DOHH2 (cell line): ENCODE measurements around the gene DLD.
"Not testable (repeated sequence)": the region's sequence is repeated elsewhere in the genome, so short reads cannot be mapped to it uniquely, and the experiment has no call there.

Experiments
- H3F3A ChIP-seq: fragments of 200-600 bp; sonication (generic), shearing (Covaris generic); 2 replicates; pipeline ENCODE4 v1.6.0; 2016; ENCODE audit warnings: antibody characterized with exemption, mild to moderate bottlenecking; ENCODE audit not compliant: control insufficient read depth, insufficient read depth
- H3K27ac ChIP-seq: fragments of 200-600 bp; sonication (generic); 2 replicates; pipeline ENCODE4 v1.5.1; 2014; ENCODE audit warnings: low read depth, mild to moderate bottlenecking, low read length, moderate library complexity
- H3K27me3 ChIP-seq: fragments of 200-600 bp; sonication (generic); 2 replicates; pipeline ENCODE4 v1.6.1; 2014; ENCODE audit warnings: mild to moderate bottlenecking, low read length, mixed read lengths; ENCODE audit not compliant: control insufficient read depth
- H3K36me3 ChIP-seq: fragments of 200-600 bp; sonication (generic); 2 replicates; pipeline ENCODE4 v1.6.1; 2014; ENCODE audit warnings: mild to moderate bottlenecking, low read length, moderate library complexity, mixed read lengths; ENCODE audit not compliant: control insufficient read depth
- H3K4me1 ChIP-seq: fragments of 200-600 bp; sonication (generic); 2 replicates; pipeline ENCODE4 v1.6.1; 2014; ENCODE audit warnings: mild to moderate bottlenecking, low read length, mixed read lengths; ENCODE audit not compliant: control insufficient read depth
- H3K4me2 ChIP-seq: fragments of 200-600 bp; sonication (generic); 2 replicates; pipeline ENCODE4 v1.6.0; 2014; ENCODE audit warnings: mild to moderate bottlenecking, low read length, moderate library complexity
- H3K4me3 ChIP-seq: fragments of 200-600 bp; sonication (generic); 2 replicates; pipeline ENCODE4 v1.5.1; 2014; ENCODE audit warnings: mild to moderate bottlenecking, low read length, mixed read lengths
- H3K79me2 ChIP-seq: fragments of 200-600 bp; sonication (generic); 2 replicates; pipeline ENCODE4 v1.6.1; 2014; ENCODE audit warnings: mild to moderate bottlenecking, low read length, mixed read lengths; ENCODE audit not compliant: control insufficient read depth
- H3K9me2 ChIP-seq: fragments of 200-600 bp; sonication (generic); replicated peaks from 2 replicates; pipeline ENCODE4 v1.6.1; 2014; ENCODE audit warnings: mild to moderate bottlenecking, low read length, mixed read lengths; ENCODE audit not compliant: control insufficient read depth
- H3K9me3 ChIP-seq: fragments of 200-600 bp; sonication (generic); 2 replicates; pipeline ENCODE4 v1.6.1; 2014; ENCODE audit warnings: antibody characterized with exemption, low read length, mixed read lengths; ENCODE audit not compliant: control insufficient read depth, insufficient read depth
- H4K20me1 ChIP-seq: fragments of 200-600 bp; sonication (generic); 2 replicates; pipeline ENCODE4 v1.6.0; 2014; ENCODE audit warnings: low read depth, mild to moderate bottlenecking, antibody characterized with exemption, low read length, moderate library complexity; ENCODE audit not compliant: control insufficient read depth, insufficient read depth
- EZH2phosphoT487 ChIP-seq: fragments of 200-600 bp; sonication (generic); IDR thresholded peaks from 2 replicates; pipeline ENCODE4 v1.6.1; 2017; ENCODE audit warnings: borderline replicate concordance, mild to moderate bottlenecking, antibody characterized with exemption, low read length, moderate library complexity, mixed read lengths
- TF ChIP-seq, protein P1 (sequence below): fragments of 200-600 bp; sonication (generic); IDR thresholded peaks from one replicate; pipeline ENCODE4 v1.5.1; 2014; ENCODE audit warnings: antibody characterized with exemption, mild to moderate bottlenecking, low read depth, low read length; ENCODE audit not compliant: poor library complexity, severe bottlenecking

Gene DLD

DNA sequence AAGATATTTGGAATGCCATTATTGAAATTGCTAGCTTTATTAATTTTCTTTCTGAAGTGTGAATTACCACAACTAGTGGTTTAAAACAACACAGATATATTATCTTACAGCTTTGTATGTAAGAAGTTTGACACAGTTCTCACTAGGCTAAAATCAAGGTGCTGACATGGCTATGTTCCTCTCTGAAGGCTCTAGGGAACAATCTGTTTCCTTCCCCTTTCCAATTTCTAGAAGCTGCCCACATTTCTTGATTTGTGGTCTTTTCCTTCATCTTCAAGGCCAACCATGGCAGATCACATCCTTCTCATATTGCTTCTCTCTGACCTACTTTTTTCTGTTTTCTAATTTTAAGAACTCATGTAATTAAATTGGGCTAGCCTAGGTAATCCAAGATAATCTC lies 44.7 kb upstream of the DLD start:
- no peak overlapping the region for H3K27ac ChIP-seq
- H3K36me3 ChIP-seq = no peaks in the 10 kb centered on the region
- TF ChIP-seq EZH2phosphoT487 = no peak
- TF ChIP-seq, protein P1, sequence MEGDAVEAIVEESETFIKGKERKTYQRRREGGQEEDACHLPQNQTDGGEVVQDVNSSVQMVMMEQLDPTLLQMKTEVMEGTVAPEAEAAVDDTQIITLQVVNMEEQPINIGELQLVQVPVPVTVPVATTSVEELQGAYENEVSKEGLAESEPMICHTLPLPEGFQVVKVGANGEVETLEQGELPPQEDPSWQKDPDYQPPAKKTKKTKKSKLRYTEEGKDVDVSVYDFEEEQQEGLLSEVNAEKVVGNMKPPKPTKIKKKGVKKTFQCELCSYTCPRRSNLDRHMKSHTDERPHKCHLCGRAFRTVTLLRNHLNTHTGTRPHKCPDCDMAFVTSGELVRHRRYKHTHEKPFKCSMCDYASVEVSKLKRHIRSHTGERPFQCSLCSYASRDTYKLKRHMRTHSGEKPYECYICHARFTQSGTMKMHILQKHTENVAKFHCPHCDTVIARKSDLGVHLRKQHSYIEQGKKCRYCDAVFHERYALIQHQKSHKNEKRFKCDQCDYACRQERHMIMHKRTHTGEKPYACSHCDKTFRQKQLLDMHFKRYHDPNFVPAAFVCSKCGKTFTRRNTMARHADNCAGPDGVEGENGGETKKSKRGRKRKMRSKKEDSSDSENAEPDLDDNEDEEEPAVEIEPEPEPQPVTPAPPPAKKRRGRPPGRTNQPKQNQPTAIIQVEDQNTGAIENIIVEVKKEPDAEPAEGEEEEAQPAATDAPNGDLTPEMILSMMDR = no peak
- no peaks in the 10 kb centered on the region for H3K9me2 ChIP-seq
- no peak overlapping the region for H3K4me2 ChIP-seq
- H4K20me1 ChIP-seq = no peaks in the 10 kb centered on the region
- H3K27me3 ChIP-seq = 0 out of 2 replicates have a peak, but pooled peaks cover 5% of the 10 kb centered on the region
- no peaks in the 10 kb centered on the region for H3F3A ChIP-seq
- no peaks in the 10 kb centered on the region for H3K79me2 ChIP-seq
- H3K4me3 ChIP-seq = no peak overlapping the region
- no peaks in the 10 kb centered on the region for H3K4me1 ChIP-seq
- no peaks in the 10 kb centered on the region for H3K9me3 ChIP-seq

DNA sequence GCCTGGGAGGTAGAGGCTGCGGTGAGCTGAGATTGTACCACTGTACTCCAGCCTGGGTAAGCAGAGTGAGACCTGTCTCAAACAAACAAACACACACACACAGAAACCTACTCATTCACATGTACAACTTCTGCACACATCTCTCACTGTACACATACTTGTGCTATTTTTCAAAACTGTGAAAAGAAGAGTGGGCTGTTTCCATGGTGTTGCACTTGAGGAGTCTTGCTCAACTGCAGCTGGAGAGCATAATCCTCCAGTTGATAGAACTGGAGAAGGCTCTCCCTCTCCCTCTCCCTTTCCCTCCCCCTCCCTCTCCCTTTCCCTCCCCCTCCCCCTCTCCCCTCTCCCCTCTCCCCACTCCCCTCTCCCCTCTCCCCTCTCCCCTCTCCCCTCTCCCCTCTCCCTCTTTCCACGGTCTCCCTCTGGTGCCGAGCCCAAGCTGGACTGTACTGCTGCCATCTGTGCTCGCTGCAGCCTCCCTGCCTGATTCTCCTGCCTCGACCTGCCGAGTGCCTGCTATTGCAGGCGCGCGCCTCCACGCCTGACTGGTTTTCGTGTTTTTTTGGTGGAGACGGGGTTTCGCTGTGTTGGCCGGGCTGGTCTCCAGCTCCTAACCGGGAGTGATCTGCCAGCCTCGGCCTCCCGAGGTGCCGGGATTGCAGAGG lies 43.7 kb upstream of the DLD start:
- peaks cover 9% of the 10 kb centered on the region; the same call in 1 of the 2 replicates for H3K27me3 ChIP-seq
- TF ChIP-seq, protein P1 = no peak
- no peak for TF ChIP-seq EZH2phosphoT487
- H3K79me2 ChIP-seq = no peaks in the 10 kb centered on the region
- H4K20me1 ChIP-seq = no peaks in the 10 kb centered on the region
- H3K4me2 ChIP-seq = no peak overlapping the region
- H3K4me1 ChIP-seq = no peaks in the 10 kb centered on the region
- H3K36me3 ChIP-seq = no peaks in the 10 kb centered on the region
- H3K9me2 ChIP-seq = no peaks in the 10 kb centered on the region
- no peaks in the 10 kb centered on the region for H3F3A ChIP-seq
- H3K27ac ChIP-seq = no peak overlapping the region
- H3K9me3 ChIP-seq = no peaks in the 10 kb centered on the region
- H3K4me3 ChIP-seq = no peak overlapping the region

DNA sequence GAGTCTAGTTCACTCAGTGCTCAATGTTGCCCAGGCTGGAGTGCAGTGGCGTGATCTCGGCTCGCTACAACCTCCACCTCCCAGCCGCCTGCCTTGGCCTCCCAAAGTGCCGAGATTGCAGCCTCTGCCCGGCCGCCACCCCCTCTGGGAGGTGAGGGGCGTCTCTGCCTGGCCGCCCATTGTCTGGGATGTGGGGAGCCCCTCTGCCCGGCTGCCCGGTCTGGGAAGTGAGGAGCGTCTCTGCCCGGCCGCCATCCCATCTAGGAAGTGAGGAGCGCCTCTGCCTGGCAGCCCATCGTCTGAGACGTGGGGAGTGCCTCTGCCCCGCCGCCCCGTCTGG lies 43.2 kb upstream of the DLD start:
- H3F3A ChIP-seq, H3K27me3 ChIP-seq, H3K4me3 ChIP-seq, H3K4me2 ChIP-seq, H3K36me3 ChIP-seq, H3K79me2 ChIP-seq, H4K20me1 ChIP-seq, H3K9me3 ChIP-seq, H3K27ac ChIP-seq, H3K9me2 ChIP-seq, H3K4me1 ChIP-seq: not testable (repeated sequence)

DNA sequence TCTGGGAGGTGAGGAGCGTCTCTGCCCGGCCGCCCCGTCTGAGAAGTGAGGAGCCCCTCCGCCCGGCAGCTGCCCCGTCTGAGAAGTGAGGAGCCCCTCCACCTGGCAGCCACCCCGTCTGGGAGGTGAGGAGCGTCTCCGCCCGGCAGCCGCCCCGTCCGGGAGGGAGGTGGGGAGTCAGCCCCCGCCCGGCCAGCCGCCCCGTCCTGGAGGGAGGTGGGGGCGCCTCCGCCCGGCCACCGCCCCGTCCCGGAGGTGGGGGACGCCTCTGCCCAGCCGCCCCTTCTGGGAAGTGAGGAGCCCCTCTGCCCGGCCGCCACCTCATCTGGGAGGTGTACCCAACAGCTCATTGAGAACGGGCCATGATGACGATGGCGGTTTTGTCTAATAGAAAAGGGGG lies 42.8 kb upstream of the DLD start:
- H3K9me3 ChIP-seq, H3K9me2 ChIP-seq, H3K36me3 ChIP-seq: not testable (repeated sequence)

More for the DNA sequence above, 42.8 kb upstream of the DLD start:
- H3F3A ChIP-seq, H3K4me2 ChIP-seq, H3K4me3 ChIP-seq, H3K79me2 ChIP-seq, H4K20me1 ChIP-seq, H3K27ac ChIP-seq, H3K4me1 ChIP-seq, H3K27me3 ChIP-seq: not testable (repeated sequence)
